HG03442 (cell line): Measurements from ENCODE around the gene GOLGA6L9.
A peak's percentile ranks its signal among the peaks of the same experiment; 100 is the strongest.
"Not testable (repeated sequence)": the region's sequence is repeated elsewhere in the genome, so short reads cannot be mapped to it uniquely, and the experiment has no call there.

ENCODE experiments used
- ATAC-seq: cut with Tn5 transposase; IDR thresholded peaks from one replicate; pipeline ENCODE4 v1.9.1; 2021; ENCODE audit warnings: mild to moderate bottlenecking, moderate library complexity; ENCODE audit not compliant: unreplicated experiment

Gene GOLGA6L9

GRCh38 chr15:82465629-82466028 is 36.0 kb downstream of the GOLGA6L9 start:
- not testable (repeated sequence) for ATAC-seq

- peak; percentile 87 for ATAC-seq
Measured at GRCh38 chr15:82468205-82468604, 38.6 kb downstream of the GOLGA6L9 start.

GRCh38 chr15:82469381-82469780 is 39.8 kb downstream of the GOLGA6L9 start:
- not testable (repeated sequence) for ATAC-seq

DNA sequence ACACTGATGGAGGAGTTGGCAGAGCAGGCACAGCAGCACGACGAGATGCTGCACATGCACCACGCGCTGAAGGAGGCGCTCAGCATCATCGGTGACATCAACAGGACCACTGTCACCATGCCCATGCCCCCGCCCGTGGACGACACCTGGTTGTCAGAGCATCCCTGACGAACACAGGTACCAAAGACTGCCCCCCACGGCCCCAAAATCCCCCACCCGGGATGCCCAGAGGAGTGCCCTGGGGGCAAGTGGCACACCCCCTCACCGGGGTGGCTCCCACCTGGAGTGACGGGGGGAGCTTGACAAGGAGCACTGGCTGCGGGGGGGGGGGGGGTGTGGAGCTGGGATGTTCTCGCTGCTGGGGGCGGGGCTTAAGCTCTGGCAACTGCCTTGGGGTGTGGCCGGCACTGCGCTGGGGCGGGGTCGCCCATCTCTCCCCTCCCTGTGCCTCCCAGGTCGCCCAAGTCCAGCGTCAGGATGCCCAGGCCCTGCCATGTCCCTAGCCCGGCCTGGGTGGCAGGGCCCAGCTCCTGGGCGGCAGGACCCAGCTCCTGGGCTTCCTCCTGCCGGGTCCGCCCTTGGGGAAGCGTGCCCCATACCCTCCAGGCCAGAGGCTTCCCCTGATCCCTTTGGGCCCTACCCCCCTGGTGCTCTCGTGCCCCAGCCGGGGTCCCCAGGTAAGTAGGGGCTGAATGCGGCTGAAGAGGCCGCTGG is 42.8 kb downstream of the GOLGA6L9 start:
- ATAC-seq, result not testable (repeated sequence)

DNA sequence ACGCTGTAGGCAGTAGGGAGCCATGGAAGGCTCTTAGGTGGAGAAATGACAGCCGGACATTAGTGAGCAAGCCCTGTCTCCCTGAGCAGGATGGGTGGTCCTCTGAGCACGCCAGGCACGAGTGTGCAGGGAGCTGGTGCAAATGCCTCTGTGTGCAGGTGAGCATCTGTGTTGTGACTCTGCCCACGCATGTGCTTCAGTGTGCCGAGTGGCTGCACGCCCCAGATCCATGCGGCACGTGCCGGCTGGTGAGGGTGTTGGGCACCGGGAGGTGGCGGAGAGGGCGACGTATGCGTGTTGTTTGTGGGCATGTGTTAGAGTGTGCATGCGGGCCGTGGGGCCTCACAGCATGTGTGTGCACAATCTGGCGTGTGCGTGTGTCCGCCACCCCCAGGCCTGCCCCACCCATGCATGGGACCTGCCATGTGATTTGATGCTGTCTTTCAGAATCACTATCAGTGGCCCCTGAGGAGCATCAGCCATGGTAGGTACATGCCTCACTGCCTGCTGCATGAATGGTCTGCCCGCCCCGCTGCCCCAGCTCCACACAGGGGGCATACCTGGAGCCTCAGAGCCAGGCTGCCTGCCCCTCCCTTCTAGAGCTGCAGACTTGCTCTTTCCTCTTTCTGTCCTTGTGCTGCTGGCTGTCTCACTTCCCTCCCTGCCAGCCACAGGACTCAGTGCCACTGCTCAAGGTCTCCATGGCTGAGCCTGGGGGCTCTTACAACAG is 45.1 kb downstream of the GOLGA6L9 start:
- not testable (repeated sequence) for ATAC-seq

- not testable (repeated sequence) for ATAC-seq
Measured at GRCh38 chr15:82475345-82475967, 45.8 kb downstream of the GOLGA6L9 start.

DNA sequence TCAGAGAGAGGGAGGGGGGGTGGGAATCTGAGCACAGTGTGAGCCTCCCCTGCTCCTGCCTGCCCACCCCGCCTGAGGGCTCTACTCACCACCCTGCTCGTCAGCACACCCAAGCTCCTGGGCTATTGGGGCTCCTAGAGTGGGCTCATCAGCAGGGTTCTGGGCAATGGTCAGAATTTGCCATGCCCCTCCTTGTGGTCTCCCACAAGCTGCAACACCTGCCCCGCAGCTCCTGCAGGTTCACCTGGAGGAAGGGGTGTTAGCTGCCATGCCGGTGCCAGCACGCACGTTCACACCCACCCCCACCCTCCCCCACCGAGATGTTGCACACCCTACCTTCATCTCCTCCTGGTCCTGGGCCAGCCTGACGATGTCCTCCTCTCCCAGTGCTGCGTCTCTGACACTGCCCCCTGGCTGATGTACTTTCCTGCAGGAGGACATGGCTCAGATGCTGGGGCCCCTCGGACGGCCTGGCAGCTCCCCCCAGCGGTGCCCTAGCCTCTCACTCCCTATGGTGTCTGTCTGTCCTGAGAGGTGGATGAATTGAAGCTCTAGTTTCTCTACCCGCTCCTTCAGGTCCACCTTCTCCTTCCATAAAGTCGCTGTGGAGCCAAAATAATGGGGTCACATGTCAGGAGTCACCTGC is 47.2 kb downstream of the GOLGA6L9 start:
- not testable (repeated sequence) for ATAC-seq

DNA sequence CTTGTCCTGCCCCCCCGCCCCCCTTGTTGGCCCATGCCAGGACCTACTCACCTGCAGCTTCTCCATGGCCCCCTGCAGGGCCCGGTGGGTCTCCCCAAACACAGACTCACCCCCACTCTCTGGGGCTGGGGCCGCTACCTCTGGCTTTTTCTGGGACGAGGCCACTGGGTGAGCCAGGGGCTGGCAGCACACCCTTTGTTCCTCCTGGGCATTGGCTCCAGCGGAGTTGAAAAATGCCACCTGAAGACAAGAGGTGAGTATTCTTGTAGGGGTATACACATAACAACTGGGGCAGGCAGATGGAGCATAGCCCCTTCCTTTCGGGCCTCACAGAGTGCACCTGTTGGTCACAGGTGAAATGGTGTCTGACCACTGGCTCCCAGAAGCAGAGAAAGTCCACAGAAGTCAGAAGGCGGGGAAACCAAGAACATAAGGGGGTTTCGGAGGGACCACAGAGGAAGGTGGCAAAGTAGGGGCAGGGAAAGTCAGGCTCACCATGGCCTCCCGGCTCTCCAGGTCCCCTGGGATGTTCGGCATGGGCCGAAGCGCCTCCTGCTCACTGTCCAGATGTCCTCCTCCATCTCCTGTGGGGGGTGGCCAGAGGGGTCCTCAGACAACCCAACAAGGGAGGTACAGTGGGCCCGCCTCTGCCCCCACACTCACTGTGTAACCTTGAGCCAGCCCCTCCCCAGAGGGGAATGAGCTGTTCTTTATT is 47.9 kb downstream of the GOLGA6L9 start:
- not testable (repeated sequence) for ATAC-seq
